ENCODE measurements around the gene RAE1.

RAE1 gene, protein sequence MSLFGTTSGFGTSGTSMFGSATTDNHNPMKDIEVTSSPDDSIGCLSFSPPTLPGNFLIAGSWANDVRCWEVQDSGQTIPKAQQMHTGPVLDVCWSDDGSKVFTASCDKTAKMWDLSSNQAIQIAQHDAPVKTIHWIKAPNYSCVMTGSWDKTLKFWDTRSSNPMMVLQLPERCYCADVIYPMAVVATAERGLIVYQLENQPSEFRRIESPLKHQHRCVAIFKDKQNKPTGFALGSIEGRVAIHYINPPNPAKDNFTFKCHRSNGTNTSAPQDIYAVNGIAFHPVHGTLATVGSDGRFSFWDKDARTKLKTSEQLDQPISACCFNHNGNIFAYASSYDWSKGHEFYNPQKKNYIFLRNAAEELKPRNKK

GRCh38 chr20:57351042-57351783 is at the start of gene RAE1:
RAE1 (plus strand) TSS chr20:57351255; CDS start chr20:57354039, 2,784 bp downstream.
- DNase-seq (ENCODE audit: low read depth in 1 of 2, low spot score in 1 of 2): peak; percentile 79 to 89

DNA sequence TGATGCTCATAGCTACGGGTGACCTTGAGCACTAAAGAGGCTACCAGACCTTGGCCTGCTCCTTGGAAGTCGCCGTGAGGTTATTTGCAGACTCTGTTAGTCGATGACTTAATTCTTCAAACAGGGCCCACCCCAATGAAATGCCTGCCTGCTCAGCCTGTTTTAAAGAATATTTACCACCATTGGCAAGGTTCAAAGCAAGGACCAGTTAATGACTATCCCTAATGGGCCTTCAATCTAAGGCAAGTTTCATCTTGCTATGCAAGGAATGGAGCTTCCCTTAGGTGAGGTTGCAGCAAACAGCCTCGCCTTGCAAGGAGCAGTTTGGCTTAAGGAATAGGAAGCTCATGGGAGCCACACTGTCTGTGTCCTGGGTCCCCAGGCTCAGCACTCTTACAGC is 44.3 kb upstream of the RAE1 start:
- DNase-seq (ENCODE audit: low read depth in 1 of 2, low spot score in 1 of 2): no peak

DNA sequence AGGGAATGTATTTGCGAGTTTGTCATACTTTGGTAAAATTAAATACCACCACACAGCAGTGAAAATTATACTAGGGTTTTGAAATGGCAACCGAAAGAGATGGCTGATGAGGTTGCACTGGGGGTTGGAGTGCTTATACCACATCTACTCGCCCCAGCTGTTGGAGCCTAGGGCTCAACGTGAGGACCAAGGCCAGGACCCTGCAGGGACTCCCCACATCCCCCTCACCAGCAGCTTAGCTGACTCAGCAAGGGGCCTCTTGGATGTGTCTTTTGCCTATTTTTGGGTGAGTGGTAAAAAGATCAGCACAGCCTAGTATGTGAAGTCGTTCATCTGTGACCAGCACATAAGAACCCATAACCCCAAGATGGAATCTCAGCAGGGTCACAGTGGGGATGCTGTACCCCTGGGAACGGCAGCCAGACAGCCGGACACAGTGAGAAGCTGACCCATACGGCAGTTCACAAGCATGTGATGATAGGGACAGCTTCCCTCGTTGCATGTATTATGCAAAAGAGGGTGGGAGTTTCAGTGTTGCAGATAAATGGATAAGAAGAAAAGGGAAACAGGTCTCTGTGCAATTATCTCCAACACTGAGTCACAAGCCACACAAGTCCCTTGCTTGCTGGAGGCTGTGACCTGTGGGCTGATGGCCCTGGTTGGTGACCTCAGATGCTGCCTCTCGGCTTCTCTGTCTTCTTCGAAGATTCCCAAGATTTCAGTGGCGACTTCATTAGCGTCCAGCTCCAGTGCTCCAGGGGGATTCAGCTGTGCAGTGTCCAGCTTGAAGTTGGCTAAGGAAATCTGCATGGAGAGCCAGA is 42.4 kb upstream of the RAE1 start:
- no peak for DNase-seq (ENCODE audit: low read depth in 1 of 2, low spot score in 1 of 2)

DNA sequence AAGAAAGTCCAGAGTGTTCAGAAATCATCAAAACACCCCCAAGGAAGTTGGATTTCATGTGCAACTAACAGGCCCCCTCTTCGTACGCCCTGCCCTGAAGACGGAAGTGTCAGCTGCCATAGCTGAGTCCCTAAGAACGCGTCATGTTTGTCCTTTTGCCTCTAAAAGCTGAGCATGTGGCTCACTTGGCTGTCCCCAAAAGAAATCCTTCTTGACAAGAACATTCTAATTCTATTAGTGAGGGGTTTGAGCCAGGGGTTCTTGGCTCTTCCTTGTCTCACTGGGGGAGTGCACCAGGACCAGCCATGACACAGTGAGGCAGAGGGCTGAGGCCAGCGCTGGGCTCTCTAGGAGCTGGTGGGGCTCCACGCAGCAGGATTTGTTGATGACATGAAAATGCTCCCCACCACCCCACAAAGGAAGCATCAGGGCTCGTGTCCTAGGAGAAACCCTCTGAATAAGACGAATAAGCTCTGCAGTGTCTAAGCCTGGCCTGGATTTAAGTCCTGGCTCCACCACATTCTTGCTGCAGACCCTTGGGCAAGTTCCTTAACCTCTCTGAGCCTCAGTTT is 41.4 kb upstream of the RAE1 start:
- DNase-seq (ENCODE audit: low read depth in 1 of 2, low spot score in 1 of 2): no peak

GRCh38 chr20:57310821-57311514 is 40.1 kb upstream of the RAE1 start:
- no peak for DNase-seq (ENCODE audit: low read depth in 1 of 2, low spot score in 1 of 2)

DNA sequence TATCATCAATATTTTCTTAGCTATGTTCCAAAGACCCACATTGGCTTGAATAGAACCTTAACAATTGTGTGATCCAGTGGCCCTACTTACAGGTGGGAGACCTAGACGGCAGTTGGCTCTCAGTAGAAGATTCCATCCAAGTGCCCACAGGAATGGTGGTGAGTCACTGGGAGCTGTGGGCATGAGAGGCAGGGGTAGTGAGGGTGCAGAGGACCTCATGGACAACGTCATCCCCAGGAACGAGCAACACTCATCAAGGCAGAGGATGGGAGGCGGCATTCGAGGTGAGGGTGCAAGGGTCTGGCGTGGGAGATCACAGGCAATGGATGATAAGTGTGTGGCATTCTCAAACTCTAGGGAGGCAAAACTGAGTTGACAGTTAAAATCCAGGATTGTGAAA is 38.9 kb upstream of the RAE1 start:
- no peak for DNase-seq (ENCODE audit: low read depth in 1 of 2, low spot score in 1 of 2)

GRCh38 chr20:57313230-57313629 is 37.8 kb upstream of the RAE1 start:
- DNase-seq (ENCODE audit: low read depth in 1 of 2, low spot score in 1 of 2): no peak

GRCh38 chr20:57313951-57314350 is 37.1 kb upstream of the RAE1 start:
- DNase-seq (ENCODE audit: low read depth in 1 of 2, low spot score in 1 of 2): no peak

DNA sequence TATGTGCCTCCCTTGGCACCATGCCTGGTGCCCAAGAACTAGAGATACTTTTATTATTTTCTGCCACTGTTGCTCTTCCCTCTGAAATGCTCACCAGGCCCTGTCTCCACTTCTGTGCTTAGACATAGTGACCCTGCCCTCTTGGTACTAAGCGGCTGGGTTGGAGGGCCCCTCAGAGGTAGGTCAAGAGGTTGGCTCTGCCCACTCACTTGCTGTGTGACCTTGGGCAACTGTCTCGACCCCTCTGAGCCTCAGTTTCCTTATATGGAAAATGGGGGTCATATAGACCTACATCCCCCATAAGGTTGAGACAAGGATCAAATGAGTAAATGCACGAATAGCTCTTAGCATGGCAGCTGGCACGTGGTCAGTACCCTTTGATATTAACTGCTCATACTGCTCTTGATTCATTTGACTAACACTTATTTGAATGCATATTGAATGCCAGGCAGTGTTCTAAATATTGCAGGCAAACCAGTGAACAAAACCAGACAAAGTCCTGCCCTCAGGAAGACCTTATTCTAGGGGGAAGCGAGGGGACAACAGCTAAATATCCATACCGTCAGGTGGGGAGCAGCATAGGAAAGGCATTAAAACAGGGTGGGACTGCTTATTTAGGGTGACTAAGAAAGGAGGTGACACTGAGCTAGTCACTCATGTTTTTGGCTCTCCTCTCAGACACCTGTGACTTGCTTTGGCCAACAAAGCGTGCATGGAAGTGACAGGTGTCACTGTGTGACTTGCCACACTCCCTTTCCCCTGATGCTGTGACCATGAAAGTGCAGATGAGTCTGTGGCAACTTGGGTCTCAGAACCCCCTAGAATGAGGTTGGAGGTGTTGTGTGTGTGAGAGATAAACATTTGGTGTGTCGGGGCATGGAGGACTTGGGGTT is 35.7 kb upstream of the RAE1 start:
- DNase-seq (ENCODE audit: low read depth in 1 of 2, low spot score in 1 of 2): no peak

- no peak for DNase-seq (ENCODE audit: low read depth in 1 of 2, low spot score in 1 of 2)
Observed at GRCh38 chr20:57315976-57316480, 35.0 kb upstream of the RAE1 start.

GRCh38 chr20:57316795-57317201 is 34.3 kb upstream of the RAE1 start:
- no peak for DNase-seq (ENCODE audit: low read depth in 1 of 2, low spot score in 1 of 2)

- DNase-seq (ENCODE audit: low read depth in 1 of 2, low spot score in 1 of 2): no peak
Observed at GRCh38 chr20:57317316-57317788, 33.7 kb upstream of the RAE1 start.

- no peak for DNase-seq (ENCODE audit: low read depth in 1 of 2, low spot score in 1 of 2)
Observed at GRCh38 chr20:57317789-57318371, 33.2 kb upstream of the RAE1 start.

- no peak for DNase-seq (ENCODE audit: low read depth in 1 of 2, low spot score in 1 of 2)
Observed at GRCh38 chr20:57319584-57319983, 31.5 kb upstream of the RAE1 start.

DNA sequence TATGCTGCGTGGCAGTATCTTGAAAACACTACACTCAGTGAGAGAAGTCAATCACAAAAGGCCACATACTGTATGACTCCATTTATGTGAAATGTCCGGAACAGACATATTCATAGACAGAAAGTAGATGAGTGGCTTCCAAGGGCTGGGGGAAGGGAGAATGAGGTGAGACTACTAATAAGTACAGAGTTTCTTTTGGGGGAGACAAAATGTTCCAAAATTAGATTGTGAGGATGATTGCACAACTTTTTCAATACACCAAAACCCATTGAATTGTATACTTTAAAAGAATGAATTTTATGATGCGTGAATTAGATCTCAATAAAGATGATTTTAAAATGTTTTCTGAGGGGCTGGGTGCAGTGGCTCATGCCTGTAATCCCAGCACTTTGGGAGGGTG is 30.7 kb upstream of the RAE1 start:
- no peak for DNase-seq (ENCODE audit: low read depth in 1 of 2, low spot score in 1 of 2)

DNA sequence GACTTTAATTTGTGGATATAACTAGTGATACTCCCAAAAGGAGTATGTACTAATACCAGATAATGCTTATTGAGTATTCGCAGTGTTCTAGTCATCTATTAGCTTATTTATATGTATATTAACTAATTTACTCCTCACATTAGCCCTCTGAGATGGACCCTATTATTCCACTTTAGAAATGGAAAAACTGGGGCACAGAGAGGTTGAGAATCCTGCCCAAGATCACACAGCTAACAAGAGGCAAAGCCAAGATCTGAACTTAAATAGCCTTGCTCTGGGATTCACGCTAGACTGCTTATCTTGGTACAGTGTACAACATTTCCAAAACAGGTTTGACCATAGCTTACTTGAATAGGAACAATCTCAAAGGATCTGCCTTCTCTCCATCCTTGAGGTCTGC is 29.9 kb upstream of the RAE1 start:
- DNase-seq (ENCODE audit: low read depth in 1 of 2, low spot score in 1 of 2): no peak

- DNase-seq (ENCODE audit: low read depth in 1 of 2, low spot score in 1 of 2): no peak
Observed at GRCh38 chr20:57322476-57322875, 28.6 kb upstream of the RAE1 start.

DNA sequence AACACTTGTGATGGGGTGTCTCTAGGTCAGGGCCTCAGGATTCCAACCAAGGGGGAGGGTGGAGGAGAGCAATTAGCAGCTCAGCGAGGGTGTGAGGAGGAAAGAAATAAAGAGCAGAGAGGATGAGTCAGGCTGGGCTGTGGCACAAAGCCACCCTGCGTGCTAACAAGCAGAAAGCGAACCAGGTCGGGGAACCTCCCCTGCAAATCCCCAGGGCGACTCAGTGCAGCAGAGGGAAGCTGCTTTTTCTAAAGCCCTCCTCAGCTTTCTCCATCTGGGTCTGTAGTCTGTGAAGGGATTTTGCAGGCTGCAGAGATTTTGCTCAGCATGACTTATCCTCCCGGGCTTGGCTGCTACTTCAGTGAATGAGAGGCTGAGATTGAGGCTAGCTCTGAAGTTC is 28.0 kb upstream of the RAE1 start:
- no peak for DNase-seq (ENCODE audit: low read depth in 1 of 2, low spot score in 1 of 2)

Measured in activated CD4-positive, alpha-beta T cell treated with anti-CD3 and anti-CD28 coated beads, Interleukin-2, amount 50 U/mL, for 24 hours (primary cell).